ENCODE data around the gene ATP6V1B1. TPM values are rescaled to one million over a fixed set of nuclear protein-coding genes. Genes with fewer than 3 reads are reported as not detected.

Gene ATP6V1B1
- total and polyA plus RNA-seq, 9 of the 15 experiments (the other 6 are each of a cell fraction or from before 2014, with no cell fraction given) = not detected

GRCh38 chr2:70988726-70989648 lies 53.3 kb downstream of the ATP6V1B1 start:
- Histone ChIP-seq H3K4me2 (ENCODE audit: insufficient read depth, low read length) (no peak overlapping the region), H3K27ac (ENCODE audit: extremely low read depth, low read depth, low read length) (no peak overlapping the region), H4K20me1 (replicated peaks; ENCODE audit: control insufficient read depth, insufficient read depth, low read length) (peaks cover 10% of the 10 kb centered on the region; the same call in 1 of the 2 replicates), H3K9me3 (replicated peaks; ENCODE audit: control insufficient read depth, insufficient read depth, low read depth, low read length) (no peaks in the 10 kb centered on the region; the same call in 1 of the 2 replicates), H3K9ac (ENCODE audit: insufficient read depth in 1 of 2, low read depth in 2 of 2, low read length in 2 of 2) (no peak overlapping the region; a peak in 1 of 4 replicates), H3K36me3 (ENCODE audit: control insufficient read depth, insufficient read depth, low read length) (peaks cover 75% of the 10 kb centered on the region), H2AFZ (ENCODE audit: low read depth, low read length) (no peak overlapping the region), H3K4me3 (no peak overlapping the region), H3K27me3 (ENCODE audit: control insufficient read depth in 2 of 2, insufficient read depth in 2 of 2, low read length in 2 of 2) (no peaks in the 10 kb centered on the region), H3K4me1 (replicated peaks in 1 of 2; ENCODE audit: control insufficient read depth in 2 of 2, insufficient read depth in 2 of 2, low read length in 2 of 2) (peaks cover 12 to 17% of the 10 kb centered on the region in 2 experiments; a peak in 4 of 5 replicates), H3K79me2 (ENCODE audit: control insufficient read depth, insufficient read depth, low read length) (peaks cover 14% of the 10 kb centered on the region), H3K9me1 (ENCODE audit: control insufficient read depth, insufficient read depth, low read length) (no peaks in the 10 kb centered on the region)
- intact Hi-C loops (cut with micrococcal nuclease) (no loop called here), in situ Hi-C loops (cut with MboI) (no loop called here)
- POLR2A ChIA-PET = interaction anchor here (1.8 kb wide), 1 partner anchor 15 kb away, joined by 4 read pairs; no protein-coding TSS in a partner anchor
- 87% methylated on average over 16 of the region's 16 CpGs for WGBS (ENCODE audit: insufficient coverage, low coverage, missing lambda C conversion rate)
- no TSS peak for BruUV-seq (replicated peaks)
- CTCF ChIA-PET (ENCODE audit: low intra/inter-chr PET ratio) = interaction anchor here (0.6 kb wide), 1 partner anchor 23 kb away, joined by 3 read pairs; no protein-coding TSS in a partner anchor
- FAIRE-seq (no peak), ATAC-seq (no peak), DNase-seq (ENCODE audit: extremely low read depth in 1 of 4, low spot score in 3 of 4) (peak in 1 of 4 experiments; percentile 5)
- TF ChIP-seq ZBTB40 (IDR thresholded peaks at IDR 0.05) (no peak), ZBTB40 (CRISPR knock-in tag; IDR thresholded peaks at IDR 0.05) (no peak), PRMT5 (CRISPR knock-in tag; IDR thresholded peaks at IDR 0.05) (no peak), ILK (tag; IDR thresholded peaks at IDR 0.05; ENCODE audit: borderline replicate concordance, low read depth) (no peak), OTX1 (CRISPR knock-in tag; IDR thresholded peaks at IDR 0.05) (no peak), HDAC2 (IDR thresholded peaks at IDR 0.05) (no peak), PTTG1 (tag; IDR thresholded peaks at IDR 0.05; ENCODE audit: low read depth) (no peak)
- TF ChIP-seq, protein P1, sequence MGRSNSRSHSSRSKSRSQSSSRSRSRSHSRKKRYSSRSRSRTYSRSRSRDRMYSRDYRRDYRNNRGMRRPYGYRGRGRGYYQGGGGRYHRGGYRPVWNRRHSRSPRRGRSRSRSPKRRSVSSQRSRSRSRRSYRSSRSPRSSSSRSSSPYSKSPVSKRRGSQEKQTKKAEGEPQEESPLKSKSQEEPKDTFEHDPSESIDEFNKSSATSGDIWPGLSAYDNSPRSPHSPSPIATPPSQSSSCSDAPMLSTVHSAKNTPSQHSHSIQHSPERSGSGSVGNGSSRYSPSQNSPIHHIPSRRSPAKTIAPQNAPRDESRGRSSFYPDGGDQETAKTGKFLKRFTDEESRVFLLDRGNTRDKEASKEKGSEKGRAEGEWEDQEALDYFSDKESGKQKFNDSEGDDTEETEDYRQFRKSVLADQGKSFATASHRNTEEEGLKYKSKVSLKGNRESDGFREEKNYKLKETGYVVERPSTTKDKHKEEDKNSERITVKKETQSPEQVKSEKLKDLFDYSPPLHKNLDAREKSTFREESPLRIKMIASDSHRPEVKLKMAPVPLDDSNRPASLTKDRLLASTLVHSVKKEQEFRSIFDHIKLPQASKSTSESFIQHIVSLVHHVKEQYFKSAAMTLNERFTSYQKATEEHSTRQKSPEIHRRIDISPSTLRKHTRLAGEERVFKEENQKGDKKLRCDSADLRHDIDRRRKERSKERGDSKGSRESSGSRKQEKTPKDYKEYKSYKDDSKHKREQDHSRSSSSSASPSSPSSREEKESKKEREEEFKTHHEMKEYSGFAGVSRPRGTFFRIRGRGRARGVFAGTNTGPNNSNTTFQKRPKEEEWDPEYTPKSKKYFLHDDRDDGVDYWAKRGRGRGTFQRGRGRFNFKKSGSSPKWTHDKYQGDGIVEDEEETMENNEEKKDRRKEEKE (IDR thresholded peaks at IDR 0.05; ENCODE audit: borderline replicate concordance in 1 of 2, control insufficient read depth in 1 of 2, low read depth in 2 of 2, low read length in 1 of 2) = no peak
